H9 (cell line): ENCODE data around the gene ZNF488. TPM values are rescaled to one million over a fixed set of nuclear protein-coding genes. Genes with fewer than 3 reads are reported as not detected.

Source experiments
- DNase-seq: peaks from one replicate; pipeline ENCODE4 v3.0.0-alpha.2; 2017
- H2AFZ ChIP-seq: one replicate; pipeline ENCODE4 v1.6.1; 2013; ENCODE audit warnings: mild to moderate bottlenecking, low read length, control low read depth, moderate library complexity
- H2AK5ac ChIP-seq: 2 replicates; pipeline ENCODE4 v1.6.1; 2013; ENCODE audit warnings: low read length, control low read depth, mixed read lengths; ENCODE audit not compliant: insufficient read length
- H2BK120ac ChIP-seq: one replicate; pipeline ENCODE4 v1.6.1; 2013; ENCODE audit warnings: low read depth, mild to moderate bottlenecking, low read length, control low read depth, inconsistent platforms; ENCODE audit not compliant: poor library complexity, severe bottlenecking
- H2BK12ac ChIP-seq: 2 replicates; pipeline ENCODE4 v1.6.1; 2013; ENCODE audit warnings: low read length, control low read depth, mixed read lengths, low read depth; ENCODE audit not compliant: insufficient read length
- H2BK15ac ChIP-seq: 2 replicates; pipeline ENCODE4 v1.6.1; 2013; ENCODE audit warnings: low read depth, low read length, control low read depth
- H2BK20ac ChIP-seq: one replicate; pipeline ENCODE4 v1.6.1; 2013; ENCODE audit warnings: low read depth, mild to moderate bottlenecking, low read length, control low read depth, inconsistent platforms; ENCODE audit not compliant: poor library complexity, severe bottlenecking
- H2BK5ac ChIP-seq: 2 replicates; pipeline ENCODE4 v1.6.1; 2013; ENCODE audit warnings: low read length, control low read depth, mixed read lengths; ENCODE audit not compliant: insufficient read length
- H3K14ac ChIP-seq: 2 replicates; pipeline ENCODE4 v1.6.1; 2013; ENCODE audit warnings: low read length, control low read depth; ENCODE audit not compliant: insufficient read depth
- H3K18ac ChIP-seq: 2 replicates; pipeline ENCODE4 v1.6.1; 2013; ENCODE audit warnings: low read depth, mild to moderate bottlenecking, mixed read lengths, low read length, control low read depth; ENCODE audit not compliant: insufficient read length
- H3K23ac ChIP-seq: 2 replicates; pipeline ENCODE4 v1.6.1; 2013; ENCODE audit warnings: low read length, control low read depth, mixed read lengths, low read depth; ENCODE audit not compliant: insufficient read length
- H3K23me2 ChIP-seq: 2 replicates; pipeline ENCODE4 v1.6.1; 2013; ENCODE audit warnings: low read depth, mild to moderate bottlenecking, mixed read lengths, low read length, control low read depth; ENCODE audit not compliant: insufficient read length, poor library complexity, severe bottlenecking
- H3K27ac ChIP-seq: 2 replicates; pipeline ENCODE4 v1.5.1; 2013; ENCODE audit warnings: low read length, control low read depth, mixed read lengths, low read depth; ENCODE audit not compliant: insufficient read length
- H3K27me3 ChIP-seq: 2 replicates; pipeline ENCODE4 v1.6.1; 2013; ENCODE audit warnings: low read length, control low read depth, inconsistent platforms; ENCODE audit not compliant: insufficient read depth
- H3K4ac ChIP-seq: 2 replicates; pipeline ENCODE4 v1.6.1; 2013; ENCODE audit warnings: low read depth, mild to moderate bottlenecking, control low read depth, inconsistent platforms, low read length, moderate library complexity
- H3K4me1 ChIP-seq: 2 replicates; pipeline ENCODE4 v1.6.1; 2013; ENCODE audit warnings: low read length, control low read depth, inconsistent platforms; ENCODE audit not compliant: insufficient read depth
- H3K4me2 ChIP-seq: 2 replicates; pipeline ENCODE4 v1.6.1; 2013; ENCODE audit warnings: low read length, control low read depth, mixed read lengths; ENCODE audit not compliant: insufficient read length, insufficient read depth
- H3K56ac ChIP-seq: 2 replicates; pipeline ENCODE4 v1.6.1; 2013; ENCODE audit warnings: low read depth, mild to moderate bottlenecking, mixed read lengths, low read length, control low read depth; ENCODE audit not compliant: insufficient read length
- H3K79me1 ChIP-seq: 2 replicates; pipeline ENCODE4 v1.6.1; 2013; ENCODE audit warnings: low read depth, mild to moderate bottlenecking, moderate library complexity, low read length, control low read depth, inconsistent platforms; ENCODE audit not compliant: insufficient read depth, poor library complexity, severe bottlenecking
- H3K79me2 ChIP-seq: 2 replicates; pipeline ENCODE4 v1.6.1; 2013; ENCODE audit warnings: low read length, control low read depth, inconsistent platforms; ENCODE audit not compliant: insufficient read depth
- H3K9ac ChIP-seq: 2 replicates; pipeline ENCODE4 v1.6.1; 2013; ENCODE audit warnings: low read length, control low read depth, mixed read lengths; ENCODE audit not compliant: insufficient read length; ENCODE audit errors: extremely low read depth
- H3K9me3 ChIP-seq: one replicate; pipeline ENCODE4 v1.6.1; 2013; ENCODE audit warnings: low read depth, low read length, inconsistent platforms; ENCODE audit not compliant: control insufficient read depth
- H3T11ph ChIP-seq: one replicate; pipeline ENCODE4 v1.6.1; 2013; ENCODE audit warnings: mild to moderate bottlenecking, low read length, control low read depth, inconsistent platforms
- H4K20me1 ChIP-seq: one replicate; pipeline ENCODE4 v1.6.1; 2013; ENCODE audit not compliant: control insufficient read depth, insufficient read length, insufficient read depth
- H4K5ac ChIP-seq: 2 replicates; pipeline ENCODE4 v1.6.1; 2013; ENCODE audit warnings: low read depth, mild to moderate bottlenecking, mixed read lengths, low read length, control low read depth; ENCODE audit not compliant: insufficient read length
- H4K8ac ChIP-seq: replicated peaks from 2 replicates; pipeline ENCODE4 v1.6.1; 2013; ENCODE audit warnings: low read length, control low read depth, mixed read lengths, low read depth; ENCODE audit not compliant: insufficient read length
- H4K91ac ChIP-seq: 2 replicates; pipeline ENCODE4 v1.6.1; 2013; ENCODE audit warnings: low read depth, mild to moderate bottlenecking, moderate library complexity, mixed read lengths, low read length, control low read depth; ENCODE audit not compliant: insufficient read length
- H3K27ac Mint-ChIP-seq, 3 experiments: 2 replicates in 2 of 3; 3 replicates in 1 of 3; pipeline ENCODE4 v1.8.0; 2020 to 2021; ENCODE audit warnings: mixed read lengths in 3 of 3, mild to moderate bottlenecking in 1 of 3, moderate library complexity in 1 of 3
- H3K27me3 Mint-ChIP-seq: 2 replicates; pipeline ENCODE4 v1.8.0; 2021; ENCODE audit warnings: low read depth, mild to moderate bottlenecking, moderate library complexity, mixed read lengths
- H3K36me3 Mint-ChIP-seq, 3 experiments: 2 replicates in 2 of 3; 3 replicates in 1 of 3; pipeline ENCODE4 v1.8.0; 2020 to 2021; ENCODE audit warnings: low read depth in 3 of 3, mixed read lengths in 3 of 3; ENCODE audit not compliant: insufficient read depth in 1 of 3
- H3K4me1 Mint-ChIP-seq, 2 experiments: 2 replicates each; pipeline ENCODE4 v1.8.0; 2020; ENCODE audit warnings: mixed read lengths in 2 of 2
- H3K4me3 Mint-ChIP-seq, 2 experiments: 2 replicates in 1 of 2; 3 replicates in 1 of 2; pipeline ENCODE4 v1.8.0; 2020 to 2021; ENCODE audit warnings: mild to moderate bottlenecking in 2 of 2, mixed read lengths in 2 of 2, moderate library complexity in 1 of 2
- H3K9me3 Mint-ChIP-seq, 2 experiments: 2 replicates in 1 of 2; 3 replicates in 1 of 2; pipeline ENCODE4 v1.8.0; 2020; ENCODE audit warnings: mild to moderate bottlenecking in 2 of 2, mixed read lengths in 2 of 2, moderate library complexity in 1 of 2
- CTCF ChIP-seq: fragments of 200-600 bp; sonication (generic); conservative IDR thresholded peaks from 3 replicates; pipeline ENCODE4 v1.8.0; 2021; ENCODE audit warnings: antibody characterized with exemption, mild to moderate bottlenecking
- WGBS: extraction: QIAGEN DNeasy Blood & Tissue Kit; methylation state at CpG from one replicate; pipeline ENCODE4 v1.1.7; 2013; ENCODE audit warnings: missing lambda C conversion rate, low lambda C conversion rate, mixed read lengths; ENCODE audit not compliant: insufficient read length; ENCODE audit errors: extremely low coverage; 5-methylcytosine and 5-hydroxymethylcytosine counted together
- total RNA-seq: library from RNA; stranded (reverse); gene quantifications from 2 replicates; pipeline ENCODE4 v1.2.1, GENCODE V29; 2021

ZNF488 gene
- total RNA-seq, 1 experiment from 2014 or later = 2.9 TPM

- H2BK120ac ChIP-seq = no peak overlapping the region
- no peak overlapping the region for H4K5ac ChIP-seq
- peaks cover 2% of the 10 kb centered on the region; the same call in 1 of the 2 replicates for H3K4me1 ChIP-seq
- no peaks in the 10 kb centered on the region for H3K9me3 ChIP-seq
- H3K36me3 Mint-ChIP-seq = no peaks in the 10 kb centered on the region
- no peaks in the 10 kb centered on the region for H4K20me1 ChIP-seq
- no peak overlapping the region for H3K56ac ChIP-seq
- H3K9ac ChIP-seq = no peak overlapping the region
- H3K4ac ChIP-seq = no peak overlapping the region
- H3K27me3 ChIP-seq = no peaks in the 10 kb centered on the region
- no peak overlapping the region for H2BK20ac ChIP-seq
- H3K4me3 Mint-ChIP-seq = no peak overlapping the region
- no peak for DNase-seq
- no peak overlapping the region for H3K27ac ChIP-seq
- no peaks in the 10 kb centered on the region for H3K9me3 Mint-ChIP-seq
- H3K4me1 Mint-ChIP-seq = peaks cover 21 to 30% of the 10 kb centered on the region in 2 experiments
- H2BK12ac ChIP-seq = no peak overlapping the region
- no peaks in the 10 kb centered on the region for H3K23me2 ChIP-seq
- H4K8ac ChIP-seq = no peak overlapping the region
- H3T11ph ChIP-seq = no peak overlapping the region
- peaks cover 26% of the 10 kb centered on the region for H3K27me3 Mint-ChIP-seq
- no peak overlapping the region for H2AK5ac ChIP-seq
- no peak overlapping the region for H3K4me2 ChIP-seq
- H2BK15ac ChIP-seq = no peak overlapping the region
- no peaks in the 10 kb centered on the region for H3K79me1 ChIP-seq
- H2AFZ ChIP-seq = no peak overlapping the region
- no CpG with 5 or more reads among the region's 4 CpGs for WGBS
- H3K27ac Mint-ChIP-seq = no peak overlapping the region
- no peak for TF ChIP-seq CTCF
- no peaks in the 10 kb centered on the region for H3K79me2 ChIP-seq
- no peak overlapping the region for H2BK5ac ChIP-seq
- no peak overlapping the region for H3K14ac ChIP-seq
- no peak overlapping the region for H4K91ac ChIP-seq
- H3K18ac ChIP-seq = no peak overlapping the region
- H3K23ac ChIP-seq = no peak overlapping the region
Measured at GRCh38 chr10:47378183-47378510, 5.9 kb downstream of the ZNF488 start.
